Loucy (cell line): Measurements from ENCODE around the gene BRINP2.

Experiments used
- H2AFZ ChIP-seq: fragments of 200-600 bp; sonication (generic); 2 replicates; pipeline ENCODE4 v1.6.0; 2016; ENCODE audit warnings: antibody characterized with exemption, mild to moderate bottlenecking, low read length, moderate library complexity
- H3F3A ChIP-seq: fragments of 200-600 bp; 2 replicates; pipeline ENCODE4 v1.6.0; 2016; ENCODE audit warnings: antibody characterized with exemption, low read depth, mild to moderate bottlenecking
- H3K27me3 ChIP-seq: fragments of 200-600 bp; sonication (generic); 2 replicates; pipeline ENCODE4 v1.6.1; 2014; ENCODE audit warnings: low read length, mild to moderate bottlenecking; ENCODE audit not compliant: insufficient read depth, poor library complexity, severe bottlenecking
- H3K36me3 ChIP-seq: fragments of 200-600 bp; sonication (generic); 2 replicates; pipeline ENCODE4 v1.6.1; 2016; ENCODE audit warnings: low read length; ENCODE audit not compliant: insufficient read depth
- H3K4me1 ChIP-seq: fragments of 200-600 bp; sonication (generic); 2 replicates; pipeline ENCODE4 v1.5.1; 2014; ENCODE audit warnings: low read length, mild to moderate bottlenecking; ENCODE audit not compliant: insufficient read depth, poor library complexity, severe bottlenecking
- H3K4me2 ChIP-seq: fragments of 200-600 bp; sonication (generic); 2 replicates; pipeline ENCODE4 v1.6.0; 2014; ENCODE audit warnings: antibody characterized with exemption, low read length, low read depth, mild to moderate bottlenecking; ENCODE audit not compliant: poor library complexity, severe bottlenecking
- H3K4me3 ChIP-seq: fragments of 200-600 bp; sonication (generic); 2 replicates; pipeline ENCODE4 v1.5.1; 2014; ENCODE audit warnings: low read length, mild to moderate bottlenecking, mixed read lengths; ENCODE audit not compliant: poor library complexity, severe bottlenecking
- H3K79me2 ChIP-seq: fragments of 200-600 bp; sonication (generic); 2 replicates; pipeline ENCODE4 v1.6.1; 2014; ENCODE audit warnings: low read length; ENCODE audit not compliant: insufficient read depth
- H3K9ac ChIP-seq: fragments of 200-600 bp; sonication (generic); 2 replicates; pipeline ENCODE4 v1.6.0; 2014; ENCODE audit warnings: mild to moderate bottlenecking, low read depth, low read length, moderate library complexity; ENCODE audit not compliant: poor library complexity, severe bottlenecking
- H3K9me2 ChIP-seq: fragments of 200-600 bp; sonication (generic); replicated peaks from 2 replicates; pipeline ENCODE4 v1.6.1; 2016; ENCODE audit warnings: low read depth, low read length, mixed read lengths
- H3K9me3 ChIP-seq: fragments of 200-600 bp; sonication (generic); 2 replicates; pipeline ENCODE4 v1.6.1; 2014; ENCODE audit warnings: mild to moderate bottlenecking, antibody characterized with exemption, low read length, low read depth; ENCODE audit not compliant: insufficient read depth
- H4K20me1 ChIP-seq: fragments of 200-600 bp; sonication (generic); 2 replicates; pipeline ENCODE4 v1.6.0; 2014; ENCODE audit warnings: antibody characterized with exemption, low read length, mild to moderate bottlenecking; ENCODE audit not compliant: insufficient read depth, poor library complexity, severe bottlenecking
- CTCF ChIP-seq: fragments of 200-600 bp; sonication (generic); conservative IDR thresholded peaks from 2 replicates; pipeline ENCODE4 v1.5.1; 2014; ENCODE audit warnings: mild to moderate bottlenecking, antibody characterized with exemption, low read length
- EZH2phosphoT487 ChIP-seq: fragments of 200-600 bp; IDR thresholded peaks from 2 replicates; pipeline ENCODE4 v1.6.1; 2018; ENCODE audit warnings: antibody characterized with exemption, mild to moderate bottlenecking, moderate library complexity, borderline replicate concordance

BRINP2 gene

DNA sequence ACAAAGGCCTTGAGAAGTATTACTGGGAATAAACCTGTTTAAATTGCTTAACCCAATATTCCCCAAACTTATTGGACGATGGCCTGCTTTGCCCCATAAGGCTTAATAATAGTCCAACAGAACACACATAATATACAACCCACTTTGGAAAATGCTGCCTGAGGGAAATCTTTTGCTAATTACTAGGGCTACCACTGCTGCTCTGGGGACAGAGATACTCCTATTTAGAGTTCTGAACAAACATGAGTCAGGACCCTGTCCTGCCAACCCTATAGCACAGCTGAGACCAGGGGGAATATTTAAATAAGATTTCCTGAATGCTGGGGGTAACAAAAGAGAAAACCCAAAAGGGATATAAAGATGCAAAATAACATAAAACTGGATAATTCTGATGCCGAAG, 139.1 kb downstream of the BRINP2 start:
- no peaks in the 10 kb centered on the region for H3K79me2 ChIP-seq
- H3F3A ChIP-seq: no peaks in the 10 kb centered on the region
- H3K9me2 ChIP-seq: no peaks in the 10 kb centered on the region
- H3K9me3 ChIP-seq: no peaks in the 10 kb centered on the region; the same call in 1 of the 2 replicates
- no peaks in the 10 kb centered on the region for H3K36me3 ChIP-seq
- no peak overlapping the region for H3K9ac ChIP-seq
- H3K27me3 ChIP-seq: no peaks in the 10 kb centered on the region
- H4K20me1 ChIP-seq: no peaks in the 10 kb centered on the region
- H3K4me2 ChIP-seq: no peak overlapping the region
- H2AFZ ChIP-seq: no peak overlapping the region
- no peak overlapping the region for H3K4me3 ChIP-seq
- TF ChIP-seq CTCF (no peak), EZH2phosphoT487 (no peak)
- no peaks in the 10 kb centered on the region for H3K4me1 ChIP-seq

GRCh38 chr1:177310326-177310725, 139.6 kb downstream of the BRINP2 start:
- Histone ChIP-seq H3K4me2 (no peak overlapping the region), H3K27me3 (no peaks in the 10 kb centered on the region), H3F3A (no peaks in the 10 kb centered on the region), H3K79me2 (no peaks in the 10 kb centered on the region), H3K9me3 (no peaks in the 10 kb centered on the region; the same call in 1 of the 2 replicates), H4K20me1 (no peaks in the 10 kb centered on the region), H3K9me2 (no peaks in the 10 kb centered on the region), H3K4me1 (no peaks in the 10 kb centered on the region), H3K9ac (no peak overlapping the region), H3K36me3 (no peaks in the 10 kb centered on the region), H3K4me3 (no peak overlapping the region), H2AFZ (no peak overlapping the region)
- TF ChIP-seq EZH2phosphoT487 (no peak), CTCF (no peak)

DNA sequence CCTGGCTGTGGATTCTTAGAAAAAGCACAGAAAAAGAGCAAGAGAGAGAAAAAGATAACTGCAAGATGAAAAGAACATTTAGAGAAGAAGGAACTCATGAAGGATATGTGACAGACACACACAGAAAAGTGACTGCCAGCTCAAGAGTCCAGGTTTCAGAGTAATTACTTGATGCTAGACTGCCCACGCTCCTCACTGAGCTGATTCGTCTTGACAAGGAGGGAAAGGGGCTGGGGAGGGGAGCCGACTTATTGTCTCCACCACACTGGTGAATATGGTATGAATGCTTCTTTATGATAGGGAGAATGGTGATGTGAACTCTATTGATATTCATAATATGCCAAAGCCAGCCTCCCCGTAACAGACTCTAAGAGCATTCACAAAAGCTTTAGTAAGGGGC, 140.4 kb downstream of the BRINP2 start:
- Histone ChIP-seq H3K9me2 (no peaks in the 10 kb centered on the region), H3K79me2 (no peaks in the 10 kb centered on the region), H3K36me3 (no peaks in the 10 kb centered on the region), H3K4me1 (no peaks in the 10 kb centered on the region), H3K4me3 (no peak overlapping the region), H3F3A (no peaks in the 10 kb centered on the region), H4K20me1 (no peaks in the 10 kb centered on the region), H3K27me3 (no peaks in the 10 kb centered on the region), H2AFZ (no peak overlapping the region), H3K9me3 (no peaks in the 10 kb centered on the region; the same call in 1 of the 2 replicates), H3K9ac (no peak overlapping the region), H3K4me2 (no peak overlapping the region)
- no peak for TF ChIP-seq EZH2phosphoT487
- TF ChIP-seq CTCF: no peak
